HG02970 (cell line): ENCODE data around the gene USP10.
"Not testable (repeated sequence)": the region's sequence is repeated elsewhere in the genome, so short reads cannot be mapped to it uniquely, and the experiment has no call there.

Source experiments
- ATAC-seq: cut with Tn5 transposase; IDR thresholded peaks from one replicate; pipeline ENCODE4 v1.9.1; 2021; ENCODE audit warnings: mild to moderate bottlenecking, moderate library complexity, moderate number of reproducible peaks; ENCODE audit not compliant: unreplicated experiment, low FRiP score

USP10 gene

GRCh38 chr16:84724606-84725309 lies 25.0 kb downstream of the USP10 start:
- no peak for ATAC-seq

GRCh38 chr16:84725481-84726078 lies 25.8 kb downstream of the USP10 start:
- ATAC-seq = peak; percentile 4

GRCh38 chr16:84726079-84726668 lies 26.4 kb downstream of the USP10 start:
- ATAC-seq = peak; percentile 60

- peak; percentile 25 for ATAC-seq
Observed at GRCh38 chr16:84726669-84727467, 27.1 kb downstream of the USP10 start.

- ATAC-seq = no peak
Observed at GRCh38 chr16:84728853-84729424, 29.1 kb downstream of the USP10 start.

GRCh38 chr16:84729716-84730320 lies 30.0 kb downstream of the USP10 start:
- ATAC-seq = no peak

- no peak for ATAC-seq
Observed at GRCh38 chr16:84730406-84731106, 30.8 kb downstream of the USP10 start.

- ATAC-seq = not testable (repeated sequence)
Observed at GRCh38 chr16:84732332-84732673, 32.5 kb downstream of the USP10 start.

- no peak for ATAC-seq
Observed at GRCh38 chr16:84732674-84733352, 33.0 kb downstream of the USP10 start.

GRCh38 chr16:84735849-84736586 lies 36.2 kb downstream of the USP10 start:
- no peak for ATAC-seq

GRCh38 chr16:84737192-84738011 lies 37.6 kb downstream of the USP10 start:
- ATAC-seq = no peak

- ATAC-seq = peak; percentile 54
Observed at GRCh38 chr16:84738255-84739038, 38.6 kb downstream of the USP10 start.

GRCh38 chr16:84739349-84740124 lies 39.7 kb downstream of the USP10 start:
- ATAC-seq = no peak

GRCh38 chr16:84740596-84741116 lies 40.9 kb downstream of the USP10 start:
- ATAC-seq = no peak

- ATAC-seq = no peak
Observed at GRCh38 chr16:84741340-84741830, 41.6 kb downstream of the USP10 start.

GRCh38 chr16:84742641-84743092 lies 42.9 kb downstream of the USP10 start:
- ATAC-seq = no peak
